Adrenal gland (tissue), 5 donors: ENCODE data around the gene SP3.

Experiments used
- CTCF ChIP-seq, 6 experiments: fragments of 450-650 bp in 4 of 6; fragments of 200-600 bp in 2 of 6; sonication (generic) in 1 of 6; IDR thresholded peaks; 1 replicate in 5 of 6; 2 replicates in 1 of 6; pipeline versions ENCODE4 v1.5.1 to v1.8.0; 2016 to 2021; ENCODE audit warnings: antibody characterized with exemption in 6 of 6, mild to moderate bottlenecking in 2 of 6, moderate library complexity in 1 of 6
- POLR2A ChIP-seq, 2 donors: fragments of 450-650 bp; IDR thresholded peaks; one replicate each; pipeline ENCODE4 v1.6.1; 2017; ENCODE audit warnings: antibody characterized with exemption in 2 of 2, mild to moderate bottlenecking in 2 of 2, moderate library complexity in 1 of 2
- donor health status: DM: no; HTN: no; CAD: no.

GRCh38 chr2:173941567-173941966, 23.6 kb downstream of the SP3 start:
- TF ChIP-seq POLR2A (IDR thresholded peaks at IDR 0.05) (no peak), CTCF (IDR thresholded peaks at IDR 0.05) (no peak)
